PC-9 (cell line): ENCODE results near the gene AGBL2.

Experiments used
- CTCF ChIP-seq: fragments of 200-600 bp; sonication (generic); conservative IDR thresholded peaks from 2 replicates; pipeline ENCODE4 v1.6.1; 2017; ENCODE audit warnings: mixed run types, antibody characterized with exemption, mild to moderate bottlenecking, moderate library complexity
- EZH2 ChIP-seq: fragments of 200-600 bp; sonication (generic); IDR thresholded peaks from 2 replicates; pipeline ENCODE4 v1.8.0; 2017; ENCODE audit warnings: antibody characterized with exemption, low read depth

GRCh38 chr11:47715082-47715669 is at the start of gene AGBL2:
- TF ChIP-seq CTCF (no peak), EZH2 (no peak)
